WI38 (cell line): ENCODE results near the gene JMY.

Experiments used
- H3K4me3 ChIP-seq: 2 replicates; pipeline ENCODE4 v1.5.1; 2011; ENCODE audit warnings: low read depth, mild to moderate bottlenecking, control low read depth, low read length
- TF ChIP-seq, protein P1 (sequence below): IDR thresholded peaks from 2 replicates; pipeline ENCODE4 v1.5.1; 2012; ENCODE audit warnings: low read depth, mild to moderate bottlenecking, control low read depth, low read length

JMY gene

DNA sequence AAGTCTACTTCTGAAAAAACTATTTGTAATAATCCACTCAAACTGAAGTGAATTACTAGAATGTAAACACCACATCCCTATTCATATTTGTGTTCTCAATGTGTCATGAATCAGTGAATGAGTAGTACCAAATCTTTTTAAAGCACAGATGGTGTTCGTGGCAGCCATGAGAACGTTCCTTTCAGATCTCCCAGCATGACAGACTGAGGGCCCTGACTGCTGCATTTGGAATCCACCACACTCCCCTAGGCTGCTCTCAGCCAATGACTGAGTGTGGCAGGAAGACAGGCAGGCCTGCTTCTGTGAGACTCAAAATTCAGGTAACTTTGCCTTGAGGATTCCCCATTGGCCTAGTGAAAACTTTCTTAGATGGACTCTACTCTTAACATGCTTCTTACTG is 10.9 kb upstream of the JMY start:
- TF ChIP-seq, protein P1, sequence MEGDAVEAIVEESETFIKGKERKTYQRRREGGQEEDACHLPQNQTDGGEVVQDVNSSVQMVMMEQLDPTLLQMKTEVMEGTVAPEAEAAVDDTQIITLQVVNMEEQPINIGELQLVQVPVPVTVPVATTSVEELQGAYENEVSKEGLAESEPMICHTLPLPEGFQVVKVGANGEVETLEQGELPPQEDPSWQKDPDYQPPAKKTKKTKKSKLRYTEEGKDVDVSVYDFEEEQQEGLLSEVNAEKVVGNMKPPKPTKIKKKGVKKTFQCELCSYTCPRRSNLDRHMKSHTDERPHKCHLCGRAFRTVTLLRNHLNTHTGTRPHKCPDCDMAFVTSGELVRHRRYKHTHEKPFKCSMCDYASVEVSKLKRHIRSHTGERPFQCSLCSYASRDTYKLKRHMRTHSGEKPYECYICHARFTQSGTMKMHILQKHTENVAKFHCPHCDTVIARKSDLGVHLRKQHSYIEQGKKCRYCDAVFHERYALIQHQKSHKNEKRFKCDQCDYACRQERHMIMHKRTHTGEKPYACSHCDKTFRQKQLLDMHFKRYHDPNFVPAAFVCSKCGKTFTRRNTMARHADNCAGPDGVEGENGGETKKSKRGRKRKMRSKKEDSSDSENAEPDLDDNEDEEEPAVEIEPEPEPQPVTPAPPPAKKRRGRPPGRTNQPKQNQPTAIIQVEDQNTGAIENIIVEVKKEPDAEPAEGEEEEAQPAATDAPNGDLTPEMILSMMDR, result no peak
- no peak overlapping the region for H3K4me3 ChIP-seq

DNA sequence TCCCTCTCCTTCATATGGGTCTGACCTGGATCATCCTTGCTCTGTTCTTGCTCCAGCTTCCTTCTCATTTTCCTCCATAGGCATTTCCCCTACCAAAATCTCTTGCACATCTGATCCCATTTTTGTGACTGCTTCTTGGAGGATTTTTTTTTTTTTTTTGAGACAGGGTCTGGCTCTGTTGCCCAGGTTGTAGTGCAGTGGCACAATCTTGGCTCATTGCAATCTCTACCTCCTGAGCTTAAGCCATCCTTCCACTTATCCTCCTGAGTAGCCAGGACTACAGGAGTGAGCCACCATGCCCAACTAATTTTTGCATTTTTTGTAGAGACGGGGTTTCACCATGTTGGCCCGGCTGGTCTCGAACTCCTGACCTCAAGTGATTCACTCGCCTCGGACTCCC is 10.5 kb upstream of the JMY start:
- TF ChIP-seq, protein P1, result no peak

DNA sequence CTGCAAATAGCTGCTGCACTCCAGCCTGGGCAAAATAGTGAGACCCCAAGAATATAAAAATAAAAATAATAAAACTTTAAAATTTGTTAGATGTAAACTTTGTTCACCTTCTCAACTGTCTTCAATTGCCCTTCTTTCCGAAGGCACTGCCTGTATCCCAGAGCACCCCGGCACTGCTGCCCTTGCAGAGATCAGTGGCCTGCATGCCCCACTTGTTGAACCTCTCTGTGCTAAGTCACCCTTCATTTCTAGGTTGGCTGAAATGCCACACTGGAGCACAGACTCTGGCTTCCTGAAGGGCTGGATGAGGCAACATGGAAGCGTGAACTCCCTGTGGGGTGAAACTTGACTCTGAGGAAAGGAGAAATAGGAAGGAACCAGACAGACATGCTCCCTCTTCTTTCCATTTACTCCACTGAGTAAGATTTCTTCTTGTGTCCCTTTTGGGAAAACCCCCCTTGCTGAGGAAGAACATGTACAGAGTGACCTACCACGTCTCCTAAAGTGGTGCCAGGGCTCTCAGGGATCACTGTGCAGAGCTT is 8.4 kb upstream of the JMY start:
- TF ChIP-seq, protein P1, result no peak
- no peak overlapping the region for H3K4me3 ChIP-seq

More for the DNA sequence above, 10.5 kb upstream of the JMY start:
- no peak overlapping the region for H3K4me3 ChIP-seq

- H3K4me3 ChIP-seq, result no peak overlapping the region
- TF ChIP-seq, protein P1, result no peak
These were observed 6.4 kb upstream of the JMY start for GRCh38 chr5:79229357-79230174.

GRCh38 chr5:79235261-79235633 is 684 bp upstream of the JMY start:
- peak overlapping the region; percentile 54 for H3K4me3 ChIP-seq
- TF ChIP-seq, protein P1, result no peak

DNA sequence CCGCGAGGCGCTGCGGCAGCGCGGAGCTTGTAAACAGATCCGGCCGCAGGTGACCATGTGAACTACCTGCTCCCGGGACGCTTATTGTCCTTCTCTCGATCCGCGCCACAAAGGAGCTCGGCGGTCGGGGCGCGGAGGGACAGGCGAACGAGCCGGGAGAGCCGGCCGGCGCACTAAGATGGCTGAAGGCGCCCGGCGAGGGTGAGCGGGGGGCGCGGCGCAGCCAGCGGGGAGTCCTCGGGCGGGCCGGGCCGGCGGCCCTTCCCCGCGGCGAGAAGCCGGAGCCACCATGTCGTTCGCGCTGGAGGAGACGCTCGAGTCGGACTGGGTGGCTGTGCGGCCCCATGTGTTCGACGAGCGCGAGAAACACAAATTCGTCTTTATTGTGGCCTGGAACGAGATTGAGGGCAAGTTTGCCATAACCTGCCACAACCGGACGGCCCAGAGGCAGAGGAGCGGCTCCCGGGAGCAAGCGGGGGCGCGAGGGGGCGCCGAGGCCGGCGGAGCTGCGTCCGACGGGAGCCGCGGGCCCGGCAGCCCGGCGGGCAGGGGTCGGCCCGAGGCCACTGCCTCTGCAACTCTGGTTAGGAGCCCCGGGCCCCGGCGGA is 535 bp downstream of the JMY start:
- TF ChIP-seq, protein P1, result no peak
- H3K4me3 ChIP-seq, result peak overlapping the region; percentile 54

DNA sequence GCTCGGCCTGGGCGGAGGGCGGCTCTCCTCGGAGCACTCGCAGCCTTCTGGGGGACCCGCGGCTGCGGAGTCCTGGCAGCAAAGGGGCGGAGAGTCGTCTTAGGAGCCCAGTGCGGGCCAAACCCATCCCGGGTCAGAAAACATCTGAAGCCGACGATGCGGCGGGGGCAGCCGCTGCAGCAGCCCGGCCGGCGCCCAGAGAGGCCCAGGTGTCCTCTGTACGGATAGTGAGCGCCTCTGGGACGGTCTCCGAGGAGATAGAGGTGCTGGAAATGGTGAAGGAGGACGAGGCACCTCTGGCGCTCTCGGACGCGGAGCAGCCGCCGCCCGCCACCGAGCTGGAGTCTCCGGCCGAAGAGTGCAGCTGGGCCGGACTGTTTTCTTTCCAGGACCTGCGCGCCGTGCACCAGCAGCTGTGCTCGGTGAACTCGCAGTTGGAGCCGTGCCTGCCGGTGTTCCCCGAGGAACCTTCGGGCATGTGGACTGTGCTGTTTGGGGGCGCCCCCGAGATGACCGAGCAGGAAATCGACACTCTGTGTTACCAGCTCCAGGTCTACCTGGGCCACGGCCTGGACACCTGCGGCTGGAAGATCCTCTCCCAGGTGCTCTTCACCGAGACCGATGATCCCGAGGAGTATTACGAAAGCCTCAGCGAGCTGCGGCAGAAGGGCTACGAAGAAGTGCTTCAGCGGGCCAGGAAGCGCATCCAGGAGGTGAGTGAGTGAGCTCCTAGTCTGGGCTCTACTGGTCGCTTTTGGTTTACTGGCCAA is 1.2 kb downstream of the JMY start:
- TF ChIP-seq, protein P1, result no peak
- H3K4me3 ChIP-seq, result peak overlapping the region; percentile 54
